CD1c-positive myeloid dendritic cell (primary cell): ENCODE results near the gene TPPP2.
"Not testable (repeated sequence)": the region's sequence is repeated elsewhere in the genome, so short reads cannot be mapped to it uniquely, and the experiment has no call there.

Source experiments
- DNase-seq: peaks from one replicate; pipeline ENCODE4 v3.0.0-alpha.2; 2016; ENCODE audit errors: extremely low spot score

Gene TPPP2

GRCh38 chr14:21029917-21030316 is at the start of gene TPPP2:
Gene TPPP2 (plus strand): TSS chr14:21030217. CDS start chr14:21030582, 365 bp downstream.
- DNase-seq, result no peak

DNA sequence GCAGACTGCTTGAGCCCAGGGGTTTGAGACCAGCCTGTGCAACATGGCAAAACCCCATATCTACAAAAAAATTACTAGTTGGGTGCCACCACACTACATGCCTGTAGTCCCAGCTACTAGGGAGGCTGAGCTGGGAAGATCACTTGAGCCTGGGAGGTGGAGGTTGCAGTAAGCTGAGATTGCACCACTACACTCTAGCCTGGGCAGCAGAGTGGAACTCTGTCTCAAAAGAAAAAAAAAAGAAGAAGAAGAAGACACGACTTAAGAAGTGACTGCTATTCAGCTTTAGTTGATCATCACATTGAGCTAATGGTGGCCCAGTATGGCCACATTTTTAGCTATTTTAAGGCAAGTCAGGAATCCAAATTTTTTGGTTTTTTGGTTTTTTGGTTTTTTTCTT is 49.1 kb upstream of the TPPP2 start:
- DNase-seq, result no peak

GRCh38 chr14:20982646-20983369 is 47.2 kb upstream of the TPPP2 start:
- no peak for DNase-seq

GRCh38 chr14:20985650-20986049 is 44.4 kb upstream of the TPPP2 start:
- peak; percentile 38 for DNase-seq

DNA sequence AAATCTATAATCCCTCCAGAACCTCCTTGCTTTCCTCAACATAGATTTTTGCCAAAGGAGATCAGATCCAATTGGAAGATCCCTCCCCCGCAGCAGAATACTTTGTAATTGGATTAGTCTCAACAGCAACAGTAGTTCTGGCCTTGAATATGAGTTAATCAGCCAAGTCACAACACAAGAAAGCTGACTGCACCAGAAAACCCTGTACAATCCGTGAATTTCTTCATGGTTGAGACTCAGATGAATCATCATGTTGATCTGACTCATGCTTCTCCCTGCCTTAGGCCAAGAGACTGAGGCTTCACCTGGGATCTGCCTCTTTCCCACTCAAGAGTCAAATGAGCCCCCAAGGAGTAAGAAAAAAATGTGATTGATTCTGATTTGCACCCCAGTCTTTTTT is 43.2 kb upstream of the TPPP2 start:
- peak; percentile 75 for DNase-seq

DNA sequence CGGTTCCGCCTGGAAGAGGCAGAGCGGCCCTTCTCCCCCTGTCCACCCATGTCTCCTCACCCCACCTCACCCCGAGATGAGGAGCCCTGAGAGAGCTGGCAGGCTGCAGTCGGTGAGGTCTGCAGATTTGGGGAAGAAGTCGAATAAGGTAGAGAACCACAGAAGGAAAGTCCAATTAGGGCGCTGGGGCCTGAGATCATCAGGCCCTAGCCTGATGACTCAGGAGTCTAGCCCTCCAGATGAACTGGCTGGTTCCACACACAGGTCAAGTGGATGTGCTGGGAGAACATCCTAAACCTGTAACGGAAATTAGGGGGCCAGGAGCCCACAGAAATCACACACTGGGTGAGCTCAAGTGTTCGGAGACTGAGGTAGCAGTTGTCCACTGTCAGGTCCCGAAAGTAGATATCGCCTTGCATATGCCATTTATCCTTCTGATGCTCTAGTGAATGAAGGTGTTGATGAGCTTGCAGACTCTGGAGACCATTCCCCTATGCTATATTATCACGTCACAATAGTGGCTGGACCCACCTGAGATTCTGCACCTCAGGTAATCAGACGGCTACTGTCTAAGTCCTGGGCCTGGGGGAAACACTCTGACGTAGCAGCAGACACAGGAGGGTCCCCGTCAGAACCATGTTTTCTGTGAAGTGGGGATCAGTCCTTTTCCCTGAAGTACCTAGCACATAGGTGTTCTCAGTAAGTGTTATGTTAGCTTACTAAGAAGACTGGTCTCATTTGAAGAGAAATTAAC is 41.1 kb upstream of the TPPP2 start:
- DNase-seq, result peak; percentile 55

DNA sequence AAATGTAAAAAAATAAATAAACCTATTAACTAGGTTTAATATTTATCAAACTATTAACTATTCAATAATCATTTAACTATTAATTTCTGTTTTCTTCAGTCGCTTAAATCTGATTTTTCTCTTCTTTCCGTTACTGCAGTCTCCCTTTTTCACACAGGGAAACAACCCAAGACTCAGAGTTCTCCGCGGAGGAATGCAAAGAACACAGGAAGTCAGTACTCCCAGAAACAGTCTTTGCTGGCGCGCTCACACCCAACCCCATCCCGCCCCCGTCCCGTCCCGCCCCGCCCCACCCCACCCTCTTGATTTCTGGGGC is 40.6 kb upstream of the TPPP2 start:
- no peak for DNase-seq

DNA sequence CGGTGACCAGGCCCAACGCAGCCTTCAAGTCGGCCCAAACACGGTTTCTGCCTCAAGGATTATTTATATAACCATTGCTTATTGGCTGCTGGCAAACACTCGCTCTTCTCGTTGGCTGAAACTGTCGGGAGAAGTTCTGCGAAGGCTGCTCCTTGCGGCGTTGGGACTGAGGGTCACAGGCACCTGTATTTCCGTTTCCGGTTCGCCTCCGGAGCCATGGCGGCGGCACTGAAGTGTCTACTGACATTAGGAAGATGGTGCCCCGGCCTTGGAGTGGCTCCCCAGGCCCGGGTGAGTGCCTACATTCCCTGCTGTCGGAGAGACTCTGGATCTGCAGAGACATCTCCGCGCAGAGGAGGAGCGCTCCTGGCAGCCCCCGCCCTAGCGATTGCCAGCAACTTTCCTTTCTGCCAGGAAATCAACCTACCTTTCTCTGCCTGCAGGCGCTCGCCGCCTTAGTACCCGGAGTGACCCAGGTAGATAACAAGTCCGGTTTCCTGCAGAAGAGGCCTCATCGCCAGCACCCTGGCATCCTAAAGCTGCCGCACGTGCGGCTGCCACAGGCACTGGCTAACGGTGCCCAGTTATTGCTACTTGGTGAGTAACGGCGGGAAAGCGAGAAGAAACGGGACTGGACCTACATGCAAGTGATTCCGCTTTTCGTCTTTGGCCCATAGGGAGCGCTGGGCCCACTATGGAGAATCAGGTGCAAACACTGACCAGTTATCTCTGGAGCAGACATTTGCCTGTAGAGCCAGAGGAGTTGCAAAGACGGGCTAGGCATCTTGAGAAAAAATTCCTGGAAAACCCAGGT is 40.0 kb upstream of the TPPP2 start, which contains the start of gene METTL17:
Gene METTL17, plus strand, starts transcription at position 194 of the 814 bp plus-strand sequence. Its CDS starts 23 bp downstream, at position 217.
- DNase-seq, result peak; percentile 95

DNA sequence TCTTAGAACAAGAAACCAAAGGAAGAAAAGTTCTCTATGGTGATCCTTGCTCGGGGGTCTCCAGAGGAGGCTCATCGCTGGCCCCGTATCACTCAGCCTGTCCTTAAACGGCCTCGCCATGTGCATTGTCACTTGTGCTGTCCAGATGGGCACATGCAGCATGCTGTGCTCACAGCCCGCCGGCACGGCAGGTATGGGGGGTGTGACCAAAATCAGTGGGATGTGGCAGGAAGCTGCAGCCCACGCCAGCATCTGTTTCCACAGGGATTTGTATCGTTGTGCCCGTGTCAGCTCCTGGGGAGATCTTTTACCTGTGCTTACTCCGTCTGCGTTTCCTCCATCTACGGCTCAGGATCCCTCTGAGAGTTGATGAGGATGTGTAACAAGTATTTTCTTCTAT is 33.5 kb upstream of the TPPP2 start:
- no peak for DNase-seq

- no peak for DNase-seq
These were observed 32.9 kb upstream of the TPPP2 start for GRCh38 chr14:20997115-20997514.

DNA sequence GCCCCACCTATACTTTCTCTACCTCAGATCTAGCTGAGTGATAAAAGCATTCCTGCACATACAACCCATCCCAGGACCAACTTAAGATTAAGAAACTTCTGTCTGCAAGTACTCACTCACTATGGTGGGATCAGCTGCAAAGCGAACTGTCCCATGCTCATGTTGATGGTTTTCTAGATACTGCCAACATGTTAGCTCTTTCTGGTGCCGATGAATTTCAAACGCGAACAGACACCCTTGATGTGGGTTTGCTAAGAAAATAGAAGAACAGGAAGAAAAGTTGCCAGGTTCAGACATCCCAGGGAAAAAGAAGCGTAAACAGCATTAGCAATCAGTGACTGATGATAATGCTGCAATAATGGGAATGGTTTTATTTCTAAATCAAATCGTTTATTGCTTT is 32.5 kb upstream of the TPPP2 start:
- DNase-seq, result no peak

DNA sequence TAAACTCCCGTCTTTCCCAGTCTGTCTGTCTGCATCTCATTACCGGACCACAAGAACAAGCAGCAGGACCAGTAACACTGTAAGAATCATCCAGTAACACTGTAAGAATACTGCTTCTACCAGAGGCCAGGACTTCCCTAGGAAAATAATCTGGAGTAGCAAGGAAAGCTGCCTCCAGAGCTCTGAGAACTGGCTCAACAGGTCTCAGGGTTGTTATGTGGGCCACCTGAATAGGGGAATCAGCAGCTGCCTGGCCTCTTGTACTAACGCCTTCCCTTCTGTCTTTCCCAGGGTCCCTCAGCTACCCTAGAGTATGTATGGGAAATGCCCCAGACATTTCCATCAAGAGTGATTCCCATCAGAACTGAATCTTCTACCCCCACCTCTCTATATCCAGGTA is 31.9 kb upstream of the TPPP2 start:
- DNase-seq, result no peak

DNA sequence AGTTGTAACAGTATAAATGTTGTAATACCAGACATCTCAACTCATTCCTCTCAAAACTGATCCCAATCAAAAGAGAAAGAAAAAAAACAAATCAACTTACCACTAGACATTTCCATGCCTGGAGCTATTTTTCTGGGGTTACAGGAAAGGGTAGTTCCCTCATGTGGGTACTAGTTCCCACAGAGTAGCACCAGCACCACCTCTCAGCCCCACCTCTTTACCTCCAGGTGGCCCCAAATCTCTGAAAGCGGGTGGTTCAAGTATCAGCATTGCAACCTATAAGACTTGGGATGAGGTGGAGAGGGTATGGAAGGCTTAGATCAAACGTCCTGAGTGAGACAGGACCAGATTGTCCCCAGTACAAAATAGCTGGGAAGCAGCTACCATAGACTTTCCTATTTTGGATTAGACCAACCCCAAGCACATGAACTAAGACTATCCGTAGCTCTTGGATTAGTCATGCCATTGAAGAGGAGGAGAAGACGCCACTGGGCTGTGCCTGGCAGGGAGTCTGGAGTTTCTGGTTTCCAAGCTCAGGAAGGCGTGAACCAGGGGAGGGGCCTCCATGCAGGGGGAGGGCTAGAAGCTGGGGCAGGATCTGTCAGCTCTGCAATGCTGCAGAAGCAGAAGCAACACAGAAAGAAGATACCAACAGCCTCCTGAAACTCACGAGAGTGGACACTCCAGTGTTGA is 31.2 kb upstream of the TPPP2 start, which contains the start of gene SLC39A2:
Gene SLC39A2, plus strand, starts transcription at position 620 of the 693 bp plus-strand sequence. CDS start 154 bp downstream, outside the sequence.
- no peak for DNase-seq

- DNase-seq, result no peak
These were observed 30.4 kb upstream of the TPPP2 start for GRCh38 chr14:20999591-20999990.

GRCh38 chr14:21001218-21001617 is 28.8 kb upstream of the TPPP2 start:
- no peak for DNase-seq

- DNase-seq, result no peak
These were observed 26.1 kb upstream of the TPPP2 start for GRCh38 chr14:21003788-21004346.

GRCh38 chr14:21009721-21010120 is 20.3 kb upstream of the TPPP2 start:
- DNase-seq, result not testable (repeated sequence)

DNA sequence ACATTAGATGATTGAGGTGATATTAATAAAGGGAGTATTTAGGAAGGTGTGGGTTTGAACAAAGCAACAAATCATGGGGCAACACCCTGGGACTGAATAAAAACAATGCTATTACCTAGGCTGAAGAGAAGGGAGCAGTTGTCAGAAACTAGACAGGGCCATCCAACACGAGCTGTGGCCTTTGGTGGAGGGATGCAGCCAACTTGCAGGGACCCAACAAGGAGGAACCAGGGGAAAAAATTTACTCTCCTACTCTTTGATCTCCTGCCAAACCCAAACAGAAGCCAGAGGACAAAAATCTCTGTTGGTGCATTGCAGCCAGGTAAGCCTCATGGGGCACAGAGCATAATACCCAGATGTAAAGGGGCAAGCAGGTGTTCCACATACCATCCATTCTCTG is 18.9 kb upstream of the TPPP2 start:
- no peak for DNase-seq

GRCh38 chr14:21014761-21015190 is 15.2 kb upstream of the TPPP2 start:
- DNase-seq, result peak; percentile 93

DNA sequence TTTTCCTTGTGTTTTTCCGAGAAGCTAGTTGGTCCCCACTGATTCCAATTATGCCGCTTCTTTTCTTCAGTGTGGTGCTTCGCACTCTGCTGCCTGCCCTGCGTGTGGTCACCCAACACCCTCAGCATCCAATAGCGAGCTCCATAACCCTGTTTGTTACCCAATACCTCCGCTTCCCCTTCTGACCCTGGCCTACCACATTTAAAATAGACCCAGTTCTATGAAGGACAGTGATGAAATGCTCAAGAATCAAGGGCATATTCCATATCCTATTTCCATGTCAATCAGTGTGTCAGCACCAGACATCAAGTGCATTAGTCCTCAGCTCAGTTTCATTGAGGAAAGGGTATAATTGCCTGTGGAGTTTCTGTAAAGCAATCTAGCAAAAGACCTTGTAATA is 14.7 kb upstream of the TPPP2 start:
- DNase-seq, result peak; percentile 66
